ENCODE measurements around the gene BHLHE40.

The BHLHE40 gene

DNA sequence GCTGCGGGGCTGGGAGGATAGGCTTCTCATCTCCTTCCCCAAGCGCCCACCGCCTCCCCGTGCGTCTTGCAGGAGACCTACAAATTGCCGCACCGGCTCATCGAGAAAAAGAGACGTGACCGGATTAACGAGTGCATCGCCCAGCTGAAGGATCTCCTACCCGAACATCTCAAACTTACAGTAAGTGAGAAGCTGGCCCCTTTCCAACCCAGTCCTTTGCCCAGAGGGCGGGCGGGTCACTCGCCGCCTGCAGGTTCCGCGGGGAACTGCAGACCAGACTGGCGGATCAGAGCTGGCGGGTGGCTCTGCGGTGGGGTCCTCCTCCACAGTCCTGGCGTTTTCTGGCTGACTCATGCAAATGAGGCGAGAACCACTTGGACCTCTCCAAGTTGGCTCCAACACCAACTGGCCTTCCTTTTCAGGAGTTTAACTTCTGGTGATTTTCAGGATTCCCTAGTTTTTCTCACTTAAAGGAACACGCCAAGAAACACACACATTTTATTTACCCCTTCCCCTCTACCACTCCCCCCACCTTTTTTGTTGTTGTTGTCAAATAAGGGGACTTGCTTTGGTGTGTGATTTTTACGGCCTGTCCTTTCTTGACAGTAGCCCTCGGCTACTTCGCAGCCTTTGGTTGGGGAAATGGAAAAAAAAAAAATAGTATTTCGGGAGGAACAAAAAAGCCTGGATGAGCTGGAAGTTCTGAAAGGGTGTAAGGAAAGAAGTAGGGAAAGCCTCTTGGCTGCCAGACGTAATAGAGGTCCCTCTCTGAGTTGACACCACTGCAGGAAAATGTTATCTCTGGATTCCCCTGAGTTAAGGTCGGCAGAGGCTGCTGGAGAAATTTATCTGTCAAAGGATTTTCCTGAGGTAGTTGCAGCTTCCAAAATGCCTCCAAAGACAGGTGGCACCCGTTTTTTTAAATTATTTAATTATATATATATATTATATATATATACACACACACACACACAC lies 1.3 kb downstream of the BHLHE40 start:
- no peaks in the 10 kb centered on the region for H3K9me3 Mint-ChIP-seq
- H3K4me3 Mint-ChIP-seq: peak overlapping the region; percentile 87 to 99 (median 93)
- H3K27me3 Mint-ChIP-seq (ENCODE audit: low read depth): peaks cover 45% of the 10 kb centered on the region
- H3K27ac Mint-ChIP-seq: peak overlapping the region; percentile 93 to 98 (median 94)
- peaks cover 22% of the 10 kb centered on the region for H3K36me3 Mint-ChIP-seq (ENCODE audit: low read depth)
- H3K4me1 Mint-ChIP-seq: peaks cover 64% of the 10 kb centered on the region
- TF ChIP-seq, protein P1, sequence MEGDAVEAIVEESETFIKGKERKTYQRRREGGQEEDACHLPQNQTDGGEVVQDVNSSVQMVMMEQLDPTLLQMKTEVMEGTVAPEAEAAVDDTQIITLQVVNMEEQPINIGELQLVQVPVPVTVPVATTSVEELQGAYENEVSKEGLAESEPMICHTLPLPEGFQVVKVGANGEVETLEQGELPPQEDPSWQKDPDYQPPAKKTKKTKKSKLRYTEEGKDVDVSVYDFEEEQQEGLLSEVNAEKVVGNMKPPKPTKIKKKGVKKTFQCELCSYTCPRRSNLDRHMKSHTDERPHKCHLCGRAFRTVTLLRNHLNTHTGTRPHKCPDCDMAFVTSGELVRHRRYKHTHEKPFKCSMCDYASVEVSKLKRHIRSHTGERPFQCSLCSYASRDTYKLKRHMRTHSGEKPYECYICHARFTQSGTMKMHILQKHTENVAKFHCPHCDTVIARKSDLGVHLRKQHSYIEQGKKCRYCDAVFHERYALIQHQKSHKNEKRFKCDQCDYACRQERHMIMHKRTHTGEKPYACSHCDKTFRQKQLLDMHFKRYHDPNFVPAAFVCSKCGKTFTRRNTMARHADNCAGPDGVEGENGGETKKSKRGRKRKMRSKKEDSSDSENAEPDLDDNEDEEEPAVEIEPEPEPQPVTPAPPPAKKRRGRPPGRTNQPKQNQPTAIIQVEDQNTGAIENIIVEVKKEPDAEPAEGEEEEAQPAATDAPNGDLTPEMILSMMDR (IDR thresholded peaks at IDR 0.05; ENCODE audit: unreplicated experiment in 3 of 3): peak; percentile 84 to 93 (median 93)

DNA sequence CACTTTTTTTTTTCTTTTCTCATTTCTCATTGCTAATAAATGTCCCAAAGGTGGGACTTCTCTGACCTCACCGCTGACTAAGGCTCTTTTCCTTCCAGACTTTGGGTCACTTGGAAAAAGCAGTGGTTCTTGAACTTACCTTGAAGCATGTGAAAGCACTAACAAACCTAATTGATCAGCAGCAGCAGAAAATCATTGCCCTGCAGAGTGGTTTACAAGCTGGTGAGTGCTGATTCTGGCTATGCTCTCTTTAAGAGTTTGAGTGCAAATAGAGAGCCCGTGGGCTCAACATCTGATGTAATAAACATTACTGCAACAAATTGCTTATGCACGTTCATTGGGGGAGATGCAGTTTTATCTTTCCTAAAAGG lies 2.0 kb downstream of the BHLHE40 start:
- peaks cover 22% of the 10 kb centered on the region for H3K36me3 Mint-ChIP-seq (ENCODE audit: low read depth)
- no peaks in the 10 kb centered on the region for H3K9me3 Mint-ChIP-seq
- TF ChIP-seq, protein P1 (IDR thresholded peaks at IDR 0.05; ENCODE audit: unreplicated experiment in 3 of 3): no peak
- peaks cover 40% of the 10 kb centered on the region for H3K27me3 Mint-ChIP-seq (ENCODE audit: low read depth)
- H3K4me3 Mint-ChIP-seq: peak overlapping the region; percentile 79 to 87 (median 85)
- H3K4me1 Mint-ChIP-seq: peaks cover 66% of the 10 kb centered on the region
- peak overlapping the region in 2 of 3 experiments; percentile 16 to 60 for H3K27ac Mint-ChIP-seq

GRCh38 chr3:4981665-4982494 lies 2.6 kb downstream of the BHLHE40 start:
- TF ChIP-seq, protein P1 (IDR thresholded peaks at IDR 0.05; ENCODE audit: unreplicated experiment in 3 of 3): peak; percentile 34 to 40 (median 36)
- Mint-ChIP-seq H3K27ac (peak overlapping the region; percentile 16 to 30 (median 29)), H3K9me3 (no peaks in the 10 kb centered on the region), H3K4me1 (peaks cover 67% of the 10 kb centered on the region), H3K36me3 (ENCODE audit: low read depth) (peaks cover 22% of the 10 kb centered on the region), H3K27me3 (ENCODE audit: low read depth) (peaks cover 40% of the 10 kb centered on the region), H3K4me3 (peak overlapping the region; percentile 79 to 87 (median 85))

DNA sequence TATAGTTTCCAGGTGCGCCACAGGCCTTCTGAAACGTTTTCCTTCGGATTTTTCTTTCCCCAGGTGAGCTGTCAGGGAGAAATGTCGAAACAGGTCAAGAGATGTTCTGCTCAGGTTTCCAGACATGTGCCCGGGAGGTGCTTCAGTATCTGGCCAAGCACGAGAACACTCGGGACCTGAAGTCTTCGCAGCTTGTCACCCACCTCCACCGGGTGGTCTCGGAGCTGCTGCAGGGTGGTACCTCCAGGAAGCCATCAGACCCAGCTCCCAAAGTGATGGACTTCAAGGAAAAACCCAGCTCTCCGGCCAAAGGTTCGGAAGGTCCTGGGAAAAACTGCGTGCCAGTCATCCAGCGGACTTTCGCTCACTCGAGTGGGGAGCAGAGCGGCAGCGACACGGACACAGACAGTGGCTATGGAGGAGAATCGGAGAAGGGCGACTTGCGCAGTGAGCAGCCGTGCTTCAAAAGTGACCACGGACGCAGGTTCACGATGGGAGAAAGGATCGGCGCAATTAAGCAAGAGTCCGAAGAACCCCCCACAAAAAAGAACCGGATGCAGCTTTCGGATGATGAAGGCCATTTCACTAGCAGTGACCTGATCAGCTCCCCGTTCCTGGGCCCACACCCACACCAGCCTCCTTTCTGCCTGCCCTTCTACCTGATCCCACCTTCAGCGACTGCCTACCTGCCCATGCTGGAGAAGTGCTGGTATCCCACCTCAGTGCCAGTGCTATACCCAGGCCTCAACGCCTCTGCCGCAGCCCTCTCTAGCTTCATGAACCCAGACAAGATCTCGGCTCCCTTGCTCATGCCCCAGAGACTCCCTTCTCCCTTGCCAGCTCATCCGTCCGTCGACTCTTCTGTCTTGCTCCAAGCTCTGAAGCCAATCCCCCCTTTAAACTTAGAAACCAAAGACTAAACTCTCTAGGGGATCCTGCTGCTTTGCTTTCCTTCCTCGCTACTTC lies 3.8 kb downstream of the BHLHE40 start:
- H3K27ac Mint-ChIP-seq: peak overlapping the region; percentile 22 to 47 (median 44)

More for the DNA sequence above, 3.8 kb downstream of the BHLHE40 start:
- H3K4me3 Mint-ChIP-seq: peak overlapping the region; percentile 71 to 78 (median 73)
- TF ChIP-seq, protein P1 (IDR thresholded peaks at IDR 0.05; ENCODE audit: unreplicated experiment in 3 of 3): no peak
- H3K9me3 Mint-ChIP-seq: no peaks in the 10 kb centered on the region
- H3K27me3 Mint-ChIP-seq (ENCODE audit: low read depth): peaks cover 31% of the 10 kb centered on the region
- peaks cover 61% of the 10 kb centered on the region for H3K4me1 Mint-ChIP-seq
- peaks cover 22% of the 10 kb centered on the region for H3K36me3 Mint-ChIP-seq (ENCODE audit: low read depth)
